ENCODE results near the gene NAA10. TPM values are rescaled to one million over a fixed set of nuclear protein-coding genes. Genes with fewer than 3 reads are reported as not detected.

NAA10 gene
- total RNA-seq, 3 donors from 2014 or later: 52.2 to 72.3 (median 68.9) TPM

GRCh38 chrX:153974726-153975286 lies 40.0 kb upstream of the NAA10 start:
- DNase-seq (no peak), ATAC-seq (no peak)
- Histone ChIP-seq H3K36me3 (ENCODE audit: low read depth) (no peaks in the 10 kb centered on the region), H3K4me1 (ENCODE audit: low read depth) (peaks cover 4% of the 10 kb centered on the region), H3K4me3 (no peak overlapping the region), H3K9me3 (no peaks in the 10 kb centered on the region)
- TF ChIP-seq CTCF (IDR thresholded peaks at IDR 0.05): no peak
- intact Hi-C loops (cut with DNase I, micrococcal nuclease): no loop called here

GRCh38 chrX:153974003-153974725 lies 39.3 kb upstream of the NAA10 start:
- DNase-seq: peak in 2 of 3 donors; percentile 57 to 70
- Histone ChIP-seq H3K36me3 (ENCODE audit: low read depth) (no peaks in the 10 kb centered on the region), H3K4me1 (ENCODE audit: low read depth) (peaks cover 11% of the 10 kb centered on the region), H3K4me3 (no peak overlapping the region), H3K9me3 (no peaks in the 10 kb centered on the region)
- intact Hi-C loops (cut with DNase I, micrococcal nuclease): no loop called here
- ATAC-seq: no peak
- no peak for TF ChIP-seq CTCF (IDR thresholded peaks at IDR 0.05)

- no peak for DNase-seq
- no peak for ATAC-seq
- Histone ChIP-seq H3K9me3 (no peaks in the 10 kb centered on the region), H3K4me1 (ENCODE audit: low read depth) (peaks cover 17% of the 10 kb centered on the region), H3K36me3 (ENCODE audit: low read depth) (no peaks in the 10 kb centered on the region), H3K4me3 (peak overlapping the region; percentile 48)
- TF ChIP-seq CTCF (IDR thresholded peaks at IDR 0.05): no peak
- intact Hi-C loops (cut with DNase I, micrococcal nuclease): no loop called here
These were observed 38.5 kb upstream of the NAA10 start for GRCh38 chrX:153973127-153974002.

- peaks cover 17% of the 10 kb centered on the region for H3K4me1 ChIP-seq (ENCODE audit: low read depth)
- peak within 1 kb of the TSS; percentile 48 for H3K4me3 ChIP-seq
- intact Hi-C loops (cut with DNase I, micrococcal nuclease): no loop called here
- ATAC-seq (peak; percentile 71), DNase-seq (peak; percentile 84 to 92 (median 88))
- no peaks in the 10 kb centered on the region for H3K36me3 ChIP-seq (ENCODE audit: low read depth)
- H3K9me3 ChIP-seq: no peaks in the 10 kb centered on the region
- TF ChIP-seq CTCF (IDR thresholded peaks at IDR 0.05): no peak
These were observed 37.7 kb upstream of the NAA10 start, which contains the start of gene TMEM187 for GRCh38 chrX:153972368-153973126. TMEM187 (plus strand) TSS chrX:153972754; CDS start chrX:153982063, 9,309 bp downstream.
